ENCODE data around the gene CIROP.

CIROP gene

GRCh38 chr14:23132970-23133369 lies 28.2 kb upstream of the CIROP start:
- FAIRE-seq (no peak), DNase-seq (ENCODE audit: insufficient read length, low spot score) (no peak)
- no peak for TF ChIP-seq TAF1 (IDR thresholded peaks at IDR 0.05; ENCODE audit: low read depth, low read length)

- DNase-seq (ENCODE audit: insufficient read length, low spot score): no peak
- FAIRE-seq: no peak
- TF ChIP-seq TAF1 (IDR thresholded peaks at IDR 0.05; ENCODE audit: low read depth, low read length): no peak
- no peak for TF ChIP-seq POLR2AphosphoS5 (IDR thresholded peaks at IDR 0.05; ENCODE audit: low read depth, low read length)
- TF ChIP-seq POLR2A (IDR thresholded peaks at IDR 0.05; ENCODE audit: low read depth, low read length): no peak
- no peak for TF ChIP-seq POU2F2 (IDR thresholded peaks at IDR 0.05; ENCODE audit: low read depth, low read length)
- no peak for TF ChIP-seq PAX5 (IDR thresholded peaks at IDR 0.05; ENCODE audit: insufficient read depth, low read length, severe bottlenecking)
- TF ChIP-seq SPI1 (IDR thresholded peaks at IDR 0.05; ENCODE audit: low read depth, low read length): no peak
These were observed 26.7 kb upstream of the CIROP start for GRCh38 chr14:23131482-23131881.

- FAIRE-seq (no peak), DNase-seq (ENCODE audit: insufficient read length, low spot score) (no peak)
- TF ChIP-seq PAX5 (IDR thresholded peaks at IDR 0.05; ENCODE audit: insufficient read depth, low read length, severe bottlenecking) (no peak), POLR2AphosphoS5 (IDR thresholded peaks at IDR 0.05; ENCODE audit: low read depth, low read length) (no peak), TAF1 (IDR thresholded peaks at IDR 0.05; ENCODE audit: low read depth, low read length) (no peak), SPI1 (IDR thresholded peaks at IDR 0.05; ENCODE audit: low read depth, low read length) (no peak), POLR2A (IDR thresholded peaks at IDR 0.05; ENCODE audit: low read depth, low read length) (no peak), POU2F2 (IDR thresholded peaks at IDR 0.05; ENCODE audit: low read depth, low read length) (no peak)
These were observed 26.1 kb upstream of the CIROP start for GRCh38 chr14:23130871-23131270.

- TF ChIP-seq POLR2A (IDR thresholded peaks at IDR 0.05; ENCODE audit: low read depth, low read length): no peak
- no peak for TF ChIP-seq PAX5 (IDR thresholded peaks at IDR 0.05; ENCODE audit: insufficient read depth, low read length, severe bottlenecking)
- no peak for TF ChIP-seq SPI1 (IDR thresholded peaks at IDR 0.05; ENCODE audit: low read depth, low read length)
- no peak for TF ChIP-seq POU2F2 (IDR thresholded peaks at IDR 0.05; ENCODE audit: low read depth, low read length)
- no peak for TF ChIP-seq POLR2AphosphoS5 (IDR thresholded peaks at IDR 0.05; ENCODE audit: low read depth, low read length)
- TF ChIP-seq TAF1 (IDR thresholded peaks at IDR 0.05; ENCODE audit: low read depth, low read length): no peak
- DNase-seq (ENCODE audit: insufficient read length, low spot score): no peak
- FAIRE-seq: no peak
These were observed 25.0 kb upstream of the CIROP start for GRCh38 chr14:23129759-23130316.

- no peak for FAIRE-seq
- TF ChIP-seq TAF1 (IDR thresholded peaks at IDR 0.05; ENCODE audit: low read depth, low read length): no peak
- no peak for TF ChIP-seq PAX5 (IDR thresholded peaks at IDR 0.05; ENCODE audit: insufficient read depth, low read length, severe bottlenecking)
- no peak for TF ChIP-seq POLR2A (IDR thresholded peaks at IDR 0.05; ENCODE audit: low read depth, low read length)
- no peak for TF ChIP-seq SPI1 (IDR thresholded peaks at IDR 0.05; ENCODE audit: low read depth, low read length)
- no peak for TF ChIP-seq POLR2AphosphoS5 (IDR thresholded peaks at IDR 0.05; ENCODE audit: low read depth, low read length)
- no peak for TF ChIP-seq POU2F2 (IDR thresholded peaks at IDR 0.05; ENCODE audit: low read depth, low read length)
- no peak for DNase-seq (ENCODE audit: insufficient read length, low spot score)
These were observed 24.4 kb upstream of the CIROP start for GRCh38 chr14:23128969-23129758.

- no peak for DNase-seq (ENCODE audit: insufficient read length, low spot score)
- TF ChIP-seq POU2F2 (IDR thresholded peaks at IDR 0.05; ENCODE audit: low read depth, low read length): no peak
- TF ChIP-seq TAF1 (IDR thresholded peaks at IDR 0.05; ENCODE audit: low read depth, low read length): no peak
- TF ChIP-seq POLR2A (IDR thresholded peaks at IDR 0.05; ENCODE audit: low read depth, low read length): no peak
- TF ChIP-seq SPI1 (IDR thresholded peaks at IDR 0.05; ENCODE audit: low read depth, low read length): no peak
- no peak for TF ChIP-seq POLR2AphosphoS5 (IDR thresholded peaks at IDR 0.05; ENCODE audit: low read depth, low read length)
- FAIRE-seq: no peak
These were observed 23.1 kb upstream of the CIROP start for GRCh38 chr14:23127861-23128260.

GRCh38 chr14:23126548-23127278 lies 21.9 kb upstream of the CIROP start:
- no peak for DNase-seq (ENCODE audit: insufficient read length, low spot score)
- FAIRE-seq: no peak
- no peak for TF ChIP-seq POLR2AphosphoS5 (IDR thresholded peaks at IDR 0.05; ENCODE audit: low read depth, low read length)
- TF ChIP-seq TAF1 (IDR thresholded peaks at IDR 0.05; ENCODE audit: low read depth, low read length): no peak

GRCh38 chr14:23125933-23126524 lies 21.2 kb upstream of the CIROP start:
- no peak for FAIRE-seq
- TF ChIP-seq POLR2A (IDR thresholded peaks at IDR 0.05; ENCODE audit: low read depth, low read length): no peak
- no peak for TF ChIP-seq TAF1 (IDR thresholded peaks at IDR 0.05; ENCODE audit: low read depth, low read length)
- no peak for TF ChIP-seq SPI1 (IDR thresholded peaks at IDR 0.05; ENCODE audit: low read depth, low read length)
- TF ChIP-seq POLR2AphosphoS5 (IDR thresholded peaks at IDR 0.05; ENCODE audit: low read depth, low read length): no peak
- no peak for TF ChIP-seq PAX5 (IDR thresholded peaks at IDR 0.05; ENCODE audit: insufficient read depth, low read length, severe bottlenecking)
- no peak for TF ChIP-seq POU2F2 (IDR thresholded peaks at IDR 0.05; ENCODE audit: low read depth, low read length)
- DNase-seq (ENCODE audit: insufficient read length, low spot score): no peak

GRCh38 chr14:23125011-23125410 lies 20.2 kb upstream of the CIROP start:
- no peak for FAIRE-seq
- no peak for DNase-seq (ENCODE audit: insufficient read length, low spot score)
- TF ChIP-seq POLR2AphosphoS5 (IDR thresholded peaks at IDR 0.05; ENCODE audit: low read depth, low read length): no peak
- TF ChIP-seq PAX5 (IDR thresholded peaks at IDR 0.05; ENCODE audit: insufficient read depth, low read length, severe bottlenecking): no peak
- no peak for TF ChIP-seq SPI1 (IDR thresholded peaks at IDR 0.05; ENCODE audit: low read depth, low read length)
- no peak for TF ChIP-seq TAF1 (IDR thresholded peaks at IDR 0.05; ENCODE audit: low read depth, low read length)
- TF ChIP-seq POLR2A (IDR thresholded peaks at IDR 0.05; ENCODE audit: low read depth, low read length): no peak
- TF ChIP-seq POU2F2 (IDR thresholded peaks at IDR 0.05; ENCODE audit: low read depth, low read length): no peak
